Ureter (tissue), 1 donor: ENCODE results near the gene TAB2. TPM values are rescaled to one million over a fixed set of nuclear protein-coding genes. Genes with fewer than 3 reads are reported as not detected.
"Not testable (repeated sequence)": the region's sequence is repeated elsewhere in the genome, so short reads cannot be mapped to it uniquely, and the experiment has no call there.

Source experiments
- DNase-seq: peaks from one replicate; pipeline ENCODE4 v3.0.0-alpha.2; 2020; ENCODE audit warnings: low spot score
- total RNA-seq: library from RNA; stranded (reverse); gene quantifications from one replicate; pipeline ENCODE4 v1.2.4, GENCODE V29; 2023
- donor health status: DM: yes; HTN: yes; CAD: no.

The TAB2 gene
- total RNA-seq, 1 donor from 2014 or later = 66.8 TPM

DNA sequence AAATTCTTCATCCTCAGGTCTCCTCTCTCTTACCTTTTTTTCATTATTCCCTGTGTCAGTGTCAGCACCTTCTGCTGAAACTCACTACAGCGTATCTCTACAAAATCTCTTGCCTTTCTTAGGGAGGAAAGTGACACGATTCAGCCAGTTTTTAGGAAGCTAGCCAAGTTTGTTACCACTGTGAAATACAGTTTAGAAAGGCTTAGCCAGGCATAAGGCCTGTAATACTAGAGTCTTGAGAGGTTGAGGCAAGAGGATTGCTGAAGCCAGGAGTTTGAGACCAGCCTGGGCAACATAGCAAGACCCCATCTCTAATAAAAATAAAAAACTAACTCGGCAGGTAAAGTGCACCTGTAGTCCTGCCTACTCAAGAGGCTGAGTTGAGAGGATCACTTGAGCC lies 16.7 kb downstream of the TAB2 start:
- DNase-seq = no peak

DNA sequence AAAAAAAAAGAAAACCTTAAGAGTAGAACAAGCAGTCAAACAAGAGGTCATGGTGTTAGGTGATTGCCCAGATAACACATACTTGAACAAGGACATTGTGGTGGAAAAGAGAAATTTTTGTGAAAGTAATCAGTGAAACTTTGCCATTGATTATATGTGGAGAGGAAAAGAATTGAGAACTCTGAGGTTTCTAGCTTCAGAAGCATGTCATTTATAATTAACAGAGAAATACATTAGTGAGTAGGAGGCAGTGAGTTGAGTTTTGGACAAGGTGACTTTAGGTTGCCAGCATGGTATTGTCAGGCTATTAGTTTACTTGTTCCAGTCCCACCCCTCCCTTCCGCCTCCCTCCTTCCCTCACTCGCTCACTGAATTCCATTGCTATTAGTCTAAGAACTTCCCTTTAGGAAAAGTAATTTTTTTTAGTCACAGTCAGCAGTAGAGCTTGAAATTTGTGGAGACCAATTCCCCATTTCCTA lies 17.2 kb downstream of the TAB2 start:
- no peak for DNase-seq

DNA sequence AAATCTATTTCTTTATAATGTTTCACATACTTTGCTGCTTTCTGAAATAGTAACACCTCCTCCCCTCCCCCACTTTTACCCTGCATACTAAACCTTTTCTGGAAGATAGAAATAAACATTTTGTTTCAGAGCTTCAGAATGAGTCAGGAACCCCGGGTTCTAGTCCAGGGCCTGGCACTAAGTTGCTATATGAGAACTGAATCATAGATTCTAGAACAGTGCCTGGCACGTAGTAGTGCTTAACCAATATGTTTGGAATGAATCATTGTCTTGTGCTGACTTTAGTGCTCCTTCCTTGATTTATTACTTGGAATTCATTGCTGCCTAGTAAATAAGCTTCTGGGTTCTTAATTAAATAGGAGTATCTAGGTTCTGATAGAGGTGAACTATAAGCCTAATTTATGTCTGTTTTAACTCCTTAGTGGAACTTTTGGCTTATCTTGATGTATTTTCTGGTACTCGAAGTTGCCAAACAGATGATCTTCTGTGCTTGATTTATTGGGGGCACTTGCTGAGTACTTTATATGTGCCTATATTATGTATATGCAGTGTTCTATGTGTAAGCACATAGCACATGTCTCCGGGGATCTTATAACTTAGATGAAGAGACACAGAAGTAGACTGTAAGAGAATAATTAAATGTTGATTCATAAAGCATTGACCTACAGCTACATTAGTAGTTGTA lies 18.6 kb downstream of the TAB2 start:
- no peak for DNase-seq

DNA sequence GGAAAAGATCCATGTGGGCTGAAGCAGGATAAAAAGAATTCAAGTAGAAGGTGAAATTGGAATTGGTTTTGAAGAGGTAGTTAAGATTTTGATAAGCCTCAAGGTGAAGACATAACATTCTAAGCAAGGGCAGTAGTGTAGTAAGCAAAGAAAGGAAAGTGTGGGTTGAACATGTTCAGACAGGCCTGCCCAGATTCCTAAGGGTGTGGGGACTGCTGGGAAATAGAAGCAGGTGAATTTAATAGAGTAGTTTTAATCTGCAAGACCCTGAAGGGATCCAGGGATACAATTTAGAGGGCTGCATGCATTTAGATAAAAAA lies 19.1 kb downstream of the TAB2 start:
- no peak for DNase-seq

DNA sequence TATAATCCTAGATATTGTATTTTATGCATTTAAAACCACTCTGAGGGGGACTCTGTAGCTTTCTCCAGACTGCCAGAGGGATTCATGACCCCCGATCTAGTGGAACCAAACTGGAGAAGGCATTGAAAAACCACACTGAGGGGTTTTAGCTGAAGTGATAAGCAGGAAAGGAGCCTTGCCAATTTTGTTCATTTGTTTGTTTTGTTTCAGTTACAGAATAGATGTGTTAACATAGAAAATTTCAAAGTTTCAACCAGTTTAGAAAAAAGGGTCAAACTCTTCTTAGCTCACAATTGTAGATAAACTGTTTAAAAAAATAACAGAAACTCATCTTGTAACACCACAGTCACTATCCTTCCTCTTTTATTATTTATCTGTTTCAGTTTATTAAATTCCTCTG lies 19.8 kb downstream of the TAB2 start:
- DNase-seq = no peak

DNA sequence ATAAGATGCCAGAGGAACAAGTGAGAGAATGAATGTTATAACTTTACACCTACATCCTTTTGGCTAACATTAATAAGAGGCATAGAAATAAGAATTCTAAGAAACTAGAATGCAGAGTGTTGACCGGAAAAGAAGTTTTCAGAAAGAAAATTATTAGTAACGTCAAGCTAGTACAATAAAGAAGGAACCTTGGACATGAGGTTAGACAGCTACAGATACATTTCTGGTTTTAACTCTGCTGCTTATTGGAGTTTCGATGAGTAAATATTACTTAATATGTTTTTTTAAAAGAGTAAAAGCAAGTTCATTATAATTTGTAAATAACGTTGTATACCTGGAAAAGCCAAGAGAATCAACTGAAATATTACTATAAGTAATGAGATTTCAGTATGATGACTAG lies 22.7 kb downstream of the TAB2 start:
- DNase-seq = no peak

DNA sequence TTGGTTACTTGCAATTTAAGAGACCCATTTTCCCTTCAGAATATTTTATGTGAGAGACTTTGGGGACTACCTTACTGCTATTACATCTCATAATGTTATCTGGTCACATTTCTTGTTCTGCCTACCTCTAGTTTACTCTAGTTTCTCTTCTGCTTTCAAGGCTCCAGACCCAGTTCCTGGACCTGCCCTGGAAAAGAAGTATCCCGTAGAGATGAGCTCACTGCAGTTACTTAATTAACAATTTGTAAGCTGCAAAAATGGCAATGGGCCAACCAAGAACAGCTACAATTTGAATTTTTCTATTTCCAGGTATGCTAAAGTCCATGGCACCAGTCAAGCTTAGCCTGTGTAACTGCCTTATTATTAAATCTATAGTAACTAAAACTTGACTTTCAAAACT lies 25.0 kb downstream of the TAB2 start:
- DNase-seq = no peak

DNA sequence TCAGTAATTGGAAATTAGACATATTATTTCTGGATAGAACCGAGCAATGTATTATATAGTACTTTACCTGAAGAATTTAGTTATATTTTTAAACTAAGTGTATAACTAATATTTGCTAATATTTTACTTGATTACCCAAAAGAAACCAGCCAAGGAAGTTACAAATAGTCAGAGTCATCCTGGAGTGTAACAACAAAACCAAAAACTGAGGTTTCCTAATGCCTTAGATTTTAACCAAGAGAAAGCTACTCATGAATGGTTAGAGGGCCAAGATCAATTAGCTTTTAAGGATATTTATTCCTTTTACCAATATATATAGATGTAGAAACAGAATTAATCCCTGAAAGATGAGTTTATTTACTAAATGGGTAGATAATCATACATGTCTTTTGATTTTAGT lies 26.0 kb downstream of the TAB2 start:
- no peak for DNase-seq

DNA sequence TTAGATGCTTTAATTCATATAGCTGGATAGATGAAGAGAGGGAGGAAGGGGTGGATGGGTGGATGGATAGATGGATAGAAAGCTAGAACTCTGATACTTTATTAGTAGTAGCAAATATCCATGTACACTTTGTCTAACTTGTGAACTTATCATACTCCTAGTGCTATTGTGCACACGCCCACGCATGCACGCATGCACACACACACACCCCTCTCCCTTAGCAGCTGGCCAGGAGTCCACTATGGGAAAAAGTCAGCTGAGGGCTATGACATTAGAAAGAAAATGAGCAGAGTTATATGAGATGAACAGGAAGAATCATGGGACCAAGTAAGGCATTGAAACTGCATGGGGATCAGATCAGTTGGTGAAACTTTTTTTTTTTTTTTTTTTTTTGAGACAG lies 28.6 kb downstream of the TAB2 start:
- DNase-seq = no peak

DNA sequence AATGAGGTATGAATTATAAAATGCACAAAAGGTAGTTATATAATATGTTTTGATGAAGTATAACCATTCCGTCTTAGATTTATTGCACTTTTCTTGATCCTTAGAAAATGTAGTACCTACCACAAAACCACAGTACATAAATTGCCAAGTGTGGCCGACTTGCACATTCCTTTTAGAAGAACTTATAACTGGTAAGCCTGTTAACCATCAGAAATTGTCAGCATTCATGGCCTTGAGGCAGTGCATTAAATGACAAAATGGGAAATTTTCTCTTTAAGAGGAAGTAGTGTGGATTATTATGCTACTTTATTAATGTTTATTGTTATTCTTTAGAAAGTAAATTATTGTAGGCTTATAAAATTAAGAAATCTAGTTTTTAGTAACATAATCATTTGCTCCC lies 29.6 kb downstream of the TAB2 start:
- DNase-seq = no peak

DNA sequence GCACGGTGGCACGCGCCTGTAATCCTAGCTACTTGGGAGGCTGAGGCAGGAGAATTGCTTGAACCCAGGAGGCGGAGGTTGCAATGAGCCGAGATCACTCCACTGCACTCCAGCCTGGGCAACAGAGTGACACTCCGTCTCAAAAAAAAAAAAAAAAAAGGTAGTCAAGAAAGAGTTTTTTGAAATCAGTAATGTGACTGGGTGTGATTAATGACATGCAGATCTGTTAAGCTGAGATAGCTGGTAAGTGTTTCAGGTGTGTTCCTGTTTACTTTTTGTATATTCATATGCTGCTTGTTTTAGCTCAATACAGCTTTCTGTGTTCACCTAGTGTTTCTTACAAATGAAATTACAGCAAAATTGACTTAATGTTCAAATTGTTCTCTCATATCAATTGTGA lies 31.8 kb downstream of the TAB2 start:
- DNase-seq = not testable (repeated sequence)

DNA sequence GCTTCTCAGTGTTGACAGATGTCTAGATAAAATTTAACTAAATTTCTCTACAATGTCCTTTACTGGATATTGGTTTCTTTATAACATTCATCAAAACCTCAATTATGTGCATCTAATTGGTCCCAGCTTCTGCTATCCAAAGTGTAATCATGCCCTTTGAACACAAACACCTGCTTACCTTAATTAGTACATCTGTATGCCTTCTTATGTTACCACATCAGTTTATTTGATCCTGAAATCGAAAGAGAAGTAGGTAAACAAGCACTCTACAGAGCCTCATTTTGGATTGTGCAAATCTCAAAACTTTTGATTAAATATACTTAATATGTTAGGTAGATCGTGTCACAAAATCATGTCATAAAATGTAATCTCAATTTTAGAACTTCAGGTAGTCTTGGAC lies 36.5 kb downstream of the TAB2 start:
- DNase-seq = no peak

DNA sequence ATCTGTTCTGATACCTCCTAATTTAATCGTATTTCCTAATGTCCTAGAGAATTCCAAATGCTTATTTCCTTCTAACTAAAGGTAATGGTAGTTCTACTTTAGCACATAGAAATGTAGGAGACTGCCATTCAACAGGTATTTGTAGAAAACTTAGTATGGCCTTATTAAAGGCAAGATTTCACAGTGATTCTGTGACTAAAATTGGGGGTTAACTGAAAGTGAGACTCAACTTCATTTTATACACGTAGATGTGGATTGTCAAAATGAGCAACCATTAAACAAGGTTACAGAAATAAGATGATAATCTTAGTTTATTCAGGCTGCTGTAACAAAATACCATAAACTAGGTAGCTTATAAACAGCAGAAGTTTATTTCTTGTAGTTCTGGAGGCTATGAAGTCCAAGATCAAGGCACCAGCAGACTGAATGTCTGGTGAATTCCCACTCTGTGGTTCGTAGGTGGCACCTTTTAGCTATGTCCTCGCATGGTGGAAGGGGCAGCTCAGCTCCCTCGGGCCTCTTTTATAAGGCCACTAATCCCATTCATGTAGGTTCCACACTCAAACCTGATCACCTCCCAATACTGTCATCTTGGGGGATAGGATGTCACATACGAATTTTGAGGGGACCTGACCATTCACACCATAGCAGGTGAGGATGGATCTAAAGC lies 38.7 kb downstream of the TAB2 start:
- no peak for DNase-seq

DNA sequence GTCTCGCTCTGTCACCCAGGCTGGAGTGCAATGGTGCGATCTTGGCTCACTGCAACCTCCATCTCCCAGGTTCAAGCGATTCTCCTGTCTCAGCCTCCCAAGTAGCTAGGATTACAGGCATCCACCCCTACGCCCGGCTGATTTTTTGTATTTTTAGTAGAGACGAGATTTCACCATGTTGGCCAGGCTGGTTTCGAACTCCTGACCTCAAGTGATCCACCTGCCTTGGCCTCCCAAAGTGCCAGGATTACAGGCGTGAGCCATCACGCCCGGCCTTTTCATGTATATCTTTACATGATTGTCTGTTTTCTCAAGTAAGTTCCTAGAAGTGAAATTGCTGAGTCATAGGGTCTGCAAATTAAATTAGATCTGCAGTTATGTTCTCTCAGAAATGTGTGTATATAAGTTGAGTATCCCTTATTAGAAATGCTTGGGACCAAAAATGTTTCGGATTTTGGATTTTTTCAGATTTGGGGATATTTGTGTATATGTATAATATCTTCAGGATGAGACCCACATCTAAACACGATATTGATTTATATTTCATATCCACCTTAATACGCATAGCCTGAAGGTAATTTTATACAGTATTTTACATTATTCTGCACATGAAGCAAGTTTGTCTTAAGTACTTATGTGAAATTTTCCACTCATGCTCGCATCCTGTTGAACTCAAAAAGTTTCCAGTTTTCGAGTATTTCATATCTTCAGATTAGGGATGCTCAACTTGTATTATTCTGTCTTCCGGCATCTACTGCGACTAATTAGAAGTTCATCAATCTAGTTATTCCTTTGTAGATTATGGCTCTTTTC lies 40.4 kb downstream of the TAB2 start:
- DNase-seq = no peak

DNA sequence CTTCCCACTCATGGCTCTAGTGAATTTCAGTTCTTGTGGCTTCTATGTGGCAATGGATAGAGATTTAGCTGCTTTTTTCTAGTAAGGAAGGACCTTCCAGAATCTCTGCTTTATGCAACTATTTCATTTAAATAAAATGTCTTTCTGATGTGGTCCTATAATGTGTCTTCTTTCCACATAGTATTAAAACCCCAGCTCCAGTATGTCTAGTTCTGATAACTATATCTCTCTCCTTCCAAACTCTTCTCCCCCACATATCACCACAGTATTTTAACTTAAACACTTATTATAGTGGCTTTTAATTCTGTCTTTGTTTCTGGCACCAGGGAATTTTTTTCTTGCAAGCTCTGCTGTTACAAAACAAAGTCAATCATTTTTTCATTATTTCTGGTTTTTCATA lies 41.9 kb downstream of the TAB2 start:
- DNase-seq = no peak

DNA sequence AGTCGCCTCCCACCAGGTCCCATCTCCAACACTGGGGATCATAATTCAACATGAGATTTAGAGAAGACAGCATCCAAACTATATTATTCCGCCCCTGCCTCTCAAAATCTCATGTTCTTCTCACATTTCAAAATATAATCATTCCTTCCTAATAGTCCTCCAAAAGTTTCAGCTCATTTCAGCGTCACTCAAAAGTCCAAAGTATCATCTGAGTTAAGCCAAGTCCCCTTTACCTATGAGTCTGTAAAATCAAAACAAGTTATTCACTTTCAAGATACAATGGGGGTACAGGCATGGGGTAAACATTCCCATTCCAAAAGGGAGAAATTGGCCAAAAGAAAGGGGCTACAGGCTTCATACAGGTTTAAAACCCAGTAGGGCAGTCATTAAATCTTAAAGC lies 43.0 kb downstream of the TAB2 start:
- DNase-seq = no peak

DNA sequence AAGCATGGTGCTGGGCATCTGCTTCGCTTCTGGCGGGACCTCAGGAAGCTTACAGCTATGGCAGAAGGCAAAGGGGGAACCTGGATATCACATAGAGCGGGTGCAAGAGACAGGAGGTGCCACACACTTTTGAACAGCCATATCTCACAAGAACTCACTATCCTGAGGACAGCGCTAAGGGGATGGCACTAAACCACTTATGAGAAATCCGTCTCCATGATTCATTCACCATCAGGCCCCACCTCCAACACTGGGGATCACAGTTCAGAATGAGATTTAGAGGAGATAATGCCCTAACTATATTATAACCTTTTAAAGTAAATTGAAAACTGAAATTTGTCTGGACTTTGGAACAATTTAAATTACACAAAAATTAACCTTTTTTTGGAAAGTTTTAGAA lies 44.8 kb downstream of the TAB2 start:
- DNase-seq = no peak

DNA sequence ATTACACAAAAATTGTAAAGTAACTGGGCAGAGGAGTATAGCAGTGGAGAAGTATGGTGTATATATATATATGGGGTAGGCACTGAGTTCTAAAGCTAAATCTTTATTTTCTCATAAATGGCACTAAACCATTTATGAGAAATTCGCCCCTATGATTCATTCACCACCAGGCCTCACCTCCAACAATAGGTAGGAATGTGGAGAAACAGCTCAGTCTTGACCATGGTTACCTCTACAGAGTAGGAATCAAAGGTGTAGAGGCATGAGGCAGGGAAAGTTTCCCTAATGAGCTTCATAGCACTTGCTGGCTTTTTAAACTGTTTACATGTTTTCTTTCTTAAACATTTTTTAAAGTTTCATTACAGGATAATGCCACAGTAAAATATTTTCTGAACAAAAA lies 45.6 kb downstream of the TAB2 start:
- no peak for DNase-seq

DNA sequence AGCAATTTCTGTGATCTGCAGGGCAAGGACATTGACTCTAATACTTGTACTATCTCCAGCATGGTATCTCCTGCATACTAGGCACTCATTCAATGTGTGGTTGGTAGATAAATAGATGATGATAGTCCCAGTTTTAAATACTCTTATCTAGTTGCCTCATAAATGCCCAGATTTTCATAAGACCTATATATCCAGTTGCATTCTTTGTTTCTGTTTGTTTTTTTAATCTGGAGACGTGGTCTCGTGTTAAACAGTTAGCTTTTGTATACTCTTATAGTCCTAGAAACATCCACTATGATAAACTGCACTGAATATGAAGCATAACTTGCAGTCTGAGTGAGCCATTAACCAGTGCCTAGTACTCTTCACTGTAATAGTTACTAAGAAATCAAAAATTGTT lies 47.0 kb downstream of the TAB2 start:
- no peak for DNase-seq

DNA sequence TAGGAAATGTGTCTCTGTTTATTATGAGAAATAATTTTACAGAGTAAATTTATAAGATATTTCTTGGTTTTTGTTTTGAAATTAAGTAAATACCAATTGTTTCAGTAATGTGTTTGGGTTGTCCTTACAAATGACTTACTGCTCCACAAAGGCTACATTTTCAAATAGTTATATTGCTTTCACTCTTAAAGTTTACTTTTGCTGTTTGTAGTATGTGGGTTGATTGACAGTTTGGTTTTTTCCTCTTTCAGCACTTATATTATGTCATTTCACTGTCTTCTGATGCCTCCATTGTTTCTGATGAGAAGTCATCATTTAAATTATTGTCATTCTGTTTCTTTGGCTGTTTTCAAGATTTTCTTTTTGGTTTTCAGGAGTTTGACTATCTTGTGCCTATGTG lies 47.7 kb downstream of the TAB2 start:
- DNase-seq = no peak

DNA sequence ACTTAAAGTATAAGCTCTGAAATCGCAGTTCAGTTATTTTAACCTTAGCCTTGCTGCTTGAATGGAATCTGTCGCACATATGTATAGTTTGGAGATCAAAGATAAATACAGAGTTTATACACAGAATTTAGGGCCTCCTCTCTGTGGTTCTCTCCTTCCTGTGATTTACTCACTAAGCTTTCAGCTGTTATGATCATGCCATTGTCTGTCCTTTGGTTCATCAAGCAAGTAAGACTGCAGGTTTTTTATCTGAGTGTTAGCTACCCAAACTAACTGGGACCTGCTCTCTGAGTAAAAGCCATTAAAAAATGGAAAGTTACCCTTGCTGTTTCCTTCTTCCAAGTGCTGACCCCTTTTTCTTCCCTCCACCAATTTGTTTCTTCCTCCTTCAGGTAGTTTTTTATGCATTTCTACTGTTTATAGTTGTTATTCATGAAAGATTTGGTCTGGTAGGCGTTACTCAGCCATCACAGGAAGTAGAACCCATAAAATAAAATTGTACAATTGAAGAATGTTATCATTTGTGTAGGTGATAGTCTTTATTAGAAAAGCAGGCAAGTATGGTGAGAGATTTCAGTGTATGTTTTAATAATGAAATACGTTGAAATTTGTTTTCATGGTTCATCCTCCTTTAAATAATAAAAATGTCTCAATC lies 48.9 kb downstream of the TAB2 start:
- no peak for DNase-seq

DNA sequence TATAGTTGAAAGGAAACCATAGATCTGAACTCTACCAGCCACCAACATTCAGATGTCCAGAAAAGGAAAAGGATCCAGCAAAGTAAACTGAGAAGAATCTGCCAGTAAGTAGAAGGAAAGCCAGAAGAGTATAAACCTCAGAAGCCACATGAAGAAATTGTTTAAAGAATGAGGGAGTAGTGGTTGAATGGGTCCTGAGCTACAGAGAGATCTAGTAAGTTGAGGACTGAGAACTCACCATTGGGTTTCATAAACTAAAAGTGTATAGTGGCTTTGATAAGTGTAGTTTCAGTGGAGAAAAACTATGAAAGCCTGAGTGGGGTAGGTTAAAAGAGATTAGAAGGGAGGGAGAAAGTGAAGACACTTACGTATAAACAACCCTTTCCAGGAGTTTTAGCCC lies 50.6 kb downstream of the TAB2 start:
- no peak for DNase-seq

DNA sequence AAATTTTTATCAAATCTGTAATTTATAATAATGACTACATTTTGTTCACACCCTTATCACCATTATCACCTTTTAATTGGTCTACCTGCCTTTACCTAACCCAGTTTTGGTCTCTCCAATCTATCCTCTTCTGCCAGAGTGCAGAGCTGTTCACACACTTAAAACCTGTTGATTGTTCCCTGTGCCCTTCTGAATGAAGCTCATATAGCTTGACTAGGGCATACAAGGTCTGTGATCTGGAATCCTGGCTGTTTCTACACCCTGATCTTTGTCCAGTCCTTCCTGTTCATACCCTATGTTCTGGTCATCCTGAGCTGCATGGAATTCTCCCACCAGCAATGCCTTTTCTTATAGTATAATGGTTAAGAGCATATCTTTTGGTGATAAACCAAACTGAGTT lies 53.6 kb downstream of the TAB2 start:
- no peak for DNase-seq
